NCI-H345 (cell line): ENCODE measurements around the gene HIF3A.

ENCODE experiments used
- DNase-seq: peaks from one replicate; lab custom pipeline; 2025; lab: John Stamatoyannopoulos, UW

HIF3A gene

GRCh38 chr19:46330319-46330918 lies 33.6 kb downstream of the HIF3A start:
- DNase-seq, result no peak

GRCh38 chr19:46337487-46337886 lies 40.6 kb downstream of the HIF3A start:
- no peak for DNase-seq

DNA sequence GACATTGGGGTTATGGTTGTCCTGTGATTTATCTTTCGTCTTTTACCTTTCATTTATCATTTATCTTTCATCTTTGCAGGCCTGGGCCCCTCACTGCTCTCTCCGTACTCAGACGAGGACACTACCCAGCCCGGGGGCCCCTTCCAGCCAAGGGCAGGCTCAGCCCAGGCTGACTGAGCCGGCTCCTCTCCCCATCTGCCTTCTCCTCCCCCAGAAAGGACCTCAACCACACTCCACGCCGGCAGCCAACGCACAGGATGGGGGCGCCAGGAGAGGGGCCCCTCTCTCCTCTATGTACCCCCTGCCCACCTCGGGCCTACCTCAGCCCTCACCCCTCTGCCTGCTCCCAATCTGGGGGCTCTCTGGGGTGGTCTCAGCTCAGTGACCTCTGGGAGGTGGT lies 42.6 kb downstream of the HIF3A start:
- DNase-seq, result no peak

DNA sequence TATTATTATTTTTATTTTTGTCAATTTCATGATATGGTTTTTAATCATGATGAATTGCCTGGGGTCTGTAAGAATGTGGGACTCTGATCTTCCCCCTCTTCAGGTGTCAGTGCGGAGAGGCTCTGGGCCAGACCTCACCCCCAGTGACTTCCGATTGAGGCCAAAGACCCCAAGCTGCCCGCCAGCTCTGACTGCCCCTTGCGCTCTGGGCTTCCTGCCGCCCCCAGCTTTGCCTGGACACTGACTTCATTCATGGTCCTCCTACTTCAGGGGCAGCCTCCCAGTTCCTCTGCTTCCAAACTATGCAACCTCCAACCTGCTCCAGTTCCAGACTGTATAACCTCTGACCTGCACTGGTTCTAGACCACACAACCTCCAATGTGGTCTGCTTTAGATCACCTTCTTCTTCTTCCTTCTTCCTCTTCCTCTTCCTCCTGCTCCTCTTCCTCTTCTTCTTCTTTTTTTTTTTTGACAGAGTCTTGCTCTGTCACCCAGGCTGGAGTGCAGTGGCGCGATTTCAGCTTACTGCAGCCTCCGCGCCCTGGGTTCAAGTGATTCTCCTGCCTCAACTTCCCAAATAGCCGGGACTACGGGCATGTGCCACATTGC lies 43.3 kb downstream of the HIF3A start:
- no peak for DNase-seq

DNA sequence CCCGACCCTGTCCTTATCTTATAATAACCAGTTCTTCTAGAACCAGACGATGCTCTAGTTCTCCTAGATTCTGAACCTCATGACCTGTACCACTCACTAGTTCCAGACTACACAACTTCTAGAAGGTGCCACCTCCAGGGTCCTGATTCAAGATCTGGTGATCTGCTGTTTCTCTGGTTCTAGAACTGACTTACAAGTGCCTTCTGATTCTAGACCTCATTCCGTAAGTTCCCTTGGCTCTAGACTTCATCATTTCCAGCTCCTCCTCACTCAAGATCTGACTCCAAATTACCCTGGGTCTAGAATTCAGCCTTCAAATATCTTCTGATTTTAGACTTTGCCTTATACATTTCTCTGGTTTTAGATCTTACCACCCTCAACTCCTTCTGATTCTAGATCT lies 45.1 kb downstream of the HIF3A start:
- no peak for DNase-seq

GRCh38 chr19:46344363-46344762 lies 47.5 kb downstream of the HIF3A start:
- DNase-seq, result no peak

DNA sequence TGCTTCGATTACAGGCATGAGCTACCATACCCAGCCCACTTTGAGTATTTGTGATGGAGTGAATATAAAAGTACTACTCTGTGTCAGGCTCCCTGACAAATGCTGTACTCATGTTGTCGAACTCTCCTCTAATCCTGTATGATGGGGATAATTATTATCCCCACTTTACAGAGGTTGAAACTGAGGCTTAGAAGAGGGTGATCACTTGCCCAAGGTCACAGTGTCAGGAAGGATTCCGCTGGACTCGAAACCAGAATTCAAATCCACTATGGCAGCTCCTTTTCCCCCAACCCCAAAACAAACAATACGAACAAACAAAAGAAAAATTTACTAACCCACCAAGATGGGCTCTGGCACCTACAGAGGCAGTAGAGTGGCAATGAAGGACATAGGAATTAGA lies 48.3 kb downstream of the HIF3A start:
- DNase-seq, result no peak

GRCh38 chr19:46346821-46347571 lies 50.2 kb downstream of the HIF3A start, which contains the start of gene PPP5C:
PPP5C (plus strand) TSS chr19:46347087; CDS start chr19:46347097, 10 bp downstream.
- peak; percentile 93 for DNase-seq

GRCh38 chr19:46347572-46347883 lies 50.7 kb downstream of the HIF3A start:
- DNase-seq, result no peak

- DNase-seq, result no peak
These were observed 51.1 kb downstream of the HIF3A start for GRCh38 chr19:46347985-46348384.

DNA sequence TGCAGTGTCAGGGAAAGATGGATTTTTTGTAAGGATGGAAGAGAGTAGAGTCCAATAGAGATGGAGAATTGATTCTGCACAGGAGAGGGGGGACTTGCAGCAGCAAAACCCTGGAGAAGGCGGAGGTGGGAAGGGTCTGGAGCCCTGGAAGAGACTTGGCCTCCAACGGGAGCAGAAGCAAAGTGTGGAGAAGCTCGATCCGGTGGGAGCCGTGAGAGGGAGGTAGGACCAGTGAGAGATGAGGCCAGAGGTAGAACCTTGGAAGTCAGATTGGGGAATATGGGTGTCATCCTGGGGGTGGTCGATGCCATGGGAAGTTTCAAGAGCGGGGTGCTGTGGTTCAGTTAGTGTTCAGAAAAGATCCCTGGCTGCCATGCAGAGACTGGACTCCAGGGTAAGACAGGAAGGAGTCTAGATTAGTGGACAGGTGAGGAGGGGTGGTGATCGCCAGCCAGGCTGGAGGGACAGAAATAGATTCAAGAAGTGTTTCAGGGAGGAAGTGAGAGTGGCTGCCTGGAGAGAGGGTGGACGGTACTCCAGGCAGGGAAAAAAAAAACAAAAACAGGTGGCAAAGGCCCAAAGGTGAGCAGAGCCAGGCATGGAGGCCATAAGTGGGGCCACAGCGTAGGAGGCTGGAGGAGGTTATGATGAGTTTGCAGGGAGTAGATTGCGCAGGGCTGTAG lies 52.6 kb downstream of the HIF3A start:
- no peak for DNase-seq

GRCh38 chr19:46350029-46350757 lies 53.4 kb downstream of the HIF3A start:
- no peak for DNase-seq

GRCh38 chr19:46350758-46351159 lies 53.9 kb downstream of the HIF3A start:
- no peak for DNase-seq

DNA sequence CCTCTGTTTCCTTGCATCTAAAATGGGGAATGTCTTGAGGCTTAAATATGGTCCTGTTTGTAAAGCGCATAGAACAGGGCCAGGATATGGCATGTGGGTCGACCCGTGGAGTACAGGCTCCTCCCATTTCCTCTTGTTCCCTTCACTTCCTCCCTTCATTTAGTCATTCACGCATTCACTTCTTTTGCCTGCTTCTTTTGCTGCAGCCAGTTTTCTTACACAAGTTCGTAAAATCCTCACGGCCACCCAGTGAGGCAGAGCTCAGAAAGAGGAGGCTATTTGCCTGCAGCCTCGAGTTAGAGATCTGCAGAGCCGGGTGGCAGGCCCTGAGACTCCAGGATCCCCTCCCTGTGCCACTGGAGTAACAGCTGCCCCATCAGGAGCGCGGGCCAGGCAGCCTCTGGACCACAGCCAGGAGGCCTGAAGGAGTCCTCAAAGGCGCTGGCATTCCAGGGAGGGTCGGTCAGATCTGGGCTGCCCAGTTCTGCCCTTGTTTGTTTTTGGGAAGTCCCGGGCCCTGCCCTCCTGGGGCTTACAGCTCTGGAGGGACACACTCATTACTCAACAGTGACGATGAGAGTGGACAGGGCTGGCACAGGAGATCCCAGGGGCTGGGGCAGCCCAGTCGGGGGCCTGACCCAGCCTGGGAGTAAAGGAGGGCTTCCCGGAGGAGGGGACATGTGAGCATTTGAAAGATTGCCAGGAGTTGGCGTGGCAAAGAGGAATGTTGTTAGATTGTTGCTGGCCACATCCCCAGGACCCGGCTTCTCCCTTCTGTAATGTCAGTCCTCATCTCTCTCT lies 54.6 kb downstream of the HIF3A start:
- no peak for DNase-seq

GRCh38 chr19:46353730-46354528 lies 57.1 kb downstream of the HIF3A start:
- no peak for DNase-seq

DNA sequence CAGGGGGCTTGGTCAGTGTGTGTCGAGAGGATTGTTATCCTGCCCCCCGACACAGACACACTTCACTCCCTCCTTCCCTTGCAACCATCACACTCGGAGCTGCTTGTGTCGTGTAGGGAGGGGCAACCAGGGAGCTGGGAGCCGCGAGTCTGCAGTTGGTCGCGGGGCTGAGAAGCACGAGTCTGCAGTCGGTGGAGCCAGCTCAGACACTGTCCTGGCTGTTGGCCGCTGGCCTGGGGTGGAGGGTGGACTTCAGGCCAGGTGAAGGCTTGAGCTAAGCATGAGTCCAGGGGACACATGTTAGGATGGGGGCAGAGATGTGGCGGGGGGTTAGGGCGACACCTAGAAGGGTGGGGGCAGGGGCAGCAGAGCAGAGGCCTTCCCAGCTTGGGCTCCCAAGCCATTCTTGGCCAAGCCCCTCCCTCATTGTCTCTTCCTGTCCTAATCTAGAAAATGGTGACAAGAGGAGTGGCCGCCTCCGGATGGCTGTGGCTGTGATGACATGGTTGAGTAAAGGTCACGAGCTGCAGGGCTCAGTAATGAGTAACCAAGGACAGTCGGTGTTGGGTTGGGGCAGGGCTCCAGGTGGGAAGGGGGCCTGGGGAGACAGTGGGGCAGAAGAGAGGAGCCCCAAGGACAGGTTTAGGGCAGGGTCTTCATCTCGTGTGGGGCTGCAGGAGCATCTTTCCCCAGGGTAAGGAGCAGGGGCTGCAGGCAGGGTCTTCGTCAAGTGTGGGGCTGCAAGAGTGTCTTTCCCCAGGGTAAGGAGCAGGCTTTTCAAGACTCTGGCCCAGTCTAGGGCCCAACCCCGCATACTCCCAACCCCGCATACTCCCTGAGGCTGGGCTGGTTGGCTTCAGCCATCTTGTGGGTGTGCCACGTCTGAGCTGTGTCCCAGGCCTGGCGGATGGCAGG lies 58.6 kb downstream of the HIF3A start:
- no peak for DNase-seq

DNA sequence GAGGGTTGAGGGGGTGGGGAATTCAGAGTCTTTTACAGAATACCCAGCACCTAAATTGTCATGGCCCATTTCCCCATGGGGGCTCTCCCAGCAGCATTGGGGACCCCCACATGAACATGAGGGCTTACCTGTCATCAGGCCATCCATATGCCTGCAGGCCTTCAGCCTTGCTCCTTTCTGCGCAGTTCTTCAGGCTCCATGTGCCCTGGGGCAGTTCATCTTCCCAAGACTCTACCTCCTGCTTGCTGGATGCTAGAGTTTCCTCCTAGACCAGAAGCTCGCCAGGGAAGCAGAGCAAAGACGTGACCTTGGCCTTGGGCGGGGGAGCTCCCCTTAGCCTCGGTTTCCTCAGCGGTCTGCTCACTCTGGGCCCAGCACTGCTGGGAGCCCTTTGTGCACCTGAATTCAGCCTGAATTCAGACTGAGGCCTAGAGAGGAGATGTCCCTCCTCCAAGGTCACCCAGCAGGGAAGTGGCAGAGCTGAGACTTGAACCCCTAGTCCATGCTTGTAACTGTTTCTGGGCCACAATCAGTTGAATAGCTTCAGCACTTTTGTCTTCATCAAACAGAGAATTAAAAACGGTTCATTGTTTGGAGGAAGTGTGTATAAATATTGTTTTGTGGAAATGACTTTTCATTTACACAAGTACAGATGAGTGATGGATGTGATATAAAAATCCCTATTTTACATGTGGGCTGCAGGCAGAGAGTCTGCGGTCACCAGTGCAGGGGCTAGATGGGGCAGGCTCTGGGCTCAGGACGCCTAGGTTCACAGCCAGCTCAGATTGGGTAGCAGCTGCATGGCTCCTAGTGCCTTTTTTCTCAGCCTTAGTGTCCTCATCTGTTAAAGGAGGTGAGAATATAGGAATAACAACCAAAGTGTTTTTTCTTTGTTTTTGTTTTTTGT lies 59.6 kb downstream of the HIF3A start:
- DNase-seq, result no peak

DNA sequence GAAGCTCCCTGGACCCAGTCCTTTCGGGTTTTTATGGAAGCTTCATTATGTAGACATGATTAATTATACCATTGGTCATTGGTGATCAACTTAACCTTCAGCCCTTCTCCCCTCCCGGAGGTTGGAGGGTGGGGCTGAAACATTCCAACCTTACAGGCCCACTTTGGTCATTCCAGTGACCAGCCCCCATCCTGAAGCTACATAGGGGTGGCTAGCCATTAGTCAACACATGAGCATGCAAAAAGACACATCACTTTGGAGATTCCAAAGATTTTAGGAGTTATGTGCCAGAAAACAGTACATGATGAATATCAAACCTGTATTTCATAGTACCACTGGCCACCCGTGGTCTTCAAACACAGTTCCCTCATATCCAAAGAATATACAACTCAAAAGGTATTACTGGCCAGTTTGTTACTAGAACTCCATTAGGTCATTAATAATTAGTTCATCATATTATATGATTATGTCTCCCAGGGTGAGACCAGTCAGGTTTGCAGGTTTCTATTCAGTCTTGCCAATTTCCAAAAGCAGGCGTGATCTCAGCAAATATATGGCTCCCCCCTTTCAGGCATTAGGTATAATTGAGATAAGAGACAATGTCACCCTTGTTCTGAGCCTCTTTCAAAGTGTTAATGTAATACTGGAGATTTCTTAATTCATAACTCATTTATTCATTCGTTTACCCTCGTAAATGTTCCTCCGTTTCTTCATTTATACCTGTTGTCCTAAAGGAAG lies 61.2 kb downstream of the HIF3A start:
- no peak for DNase-seq
